HepG2 (cell line): ENCODE data around the gene SRRM4. TPM values are rescaled to one million over a fixed set of nuclear protein-coding genes. Genes with fewer than 3 reads are reported as not detected.

Experiments used
- ATAC-seq: fragments of 200-7000 bp; cut with Tn5 transposase; 3 replicates; pipeline ENCODE4 v1.9.1; 2020; ENCODE audit warnings: mild to moderate bottlenecking, moderate library complexity
- BruUV-seq: library from RNA; stranded (reverse); fragments of 400-500 nt; replicated peaks from 2 replicates; lab custom pipeline; 2021; lab: Mats Ljungman, UMichigan
- CTCF ChIA-PET: fragments of 300-600 bp; formaldehyde crosslinking; extraction: SDS; loops from one replicate; lab custom pipeline; 2021; ENCODE audit warnings: low total read pairs, inconsistent platforms, low intra/inter-chr PET ratio; lab: Yijun Ruan, JAX
- POLR2A ChIA-PET: fragments of 350-600 bp; sonication (Branson Sonifier 250); formaldehyde crosslinking; loops from one replicate; lab custom pipeline; 2020; ENCODE audit warnings: antibody characterized with exemption, inconsistent platforms; lab: Yijun Ruan, JAX
- DNase-seq: peaks from one replicate; pipeline ENCODE4 v3.0.0-alpha.2; 2015; ENCODE audit warnings: low spot score
- FAIRE-seq: peaks from 3 replicates; lab custom pipeline; 2011; peaks lifted over from hg19 to GRCh38; lab: Jason Lieb, UNC
- H2AFZ ChIP-seq: one replicate; pipeline ENCODE4 v1.6.1; 2011; ENCODE audit warnings: low read length, inconsistent platforms
- H3K27ac ChIP-seq: fragments of 300-600 bp; 3 replicates; pipeline ENCODE4 v1.8.0; 2011; ENCODE audit warnings: mixed run types, mild to moderate bottlenecking, mixed read lengths, low read length, inconsistent platforms; ENCODE audit not compliant: insufficient read depth; ENCODE audit errors: extremely low read length
- H3K27me3 ChIP-seq, 2 experiments: fragments of 200-600 bp in 1 of 2; 2 replicates in 1 of 2; 3 replicates in 1 of 2; pipeline versions ENCODE4 v1.6.0 to v1.8.0; 2011; ENCODE audit warnings: low read length in 2 of 2, mild to moderate bottlenecking in 2 of 2, moderate library complexity in 2 of 2, inconsistent platforms in 1 of 2; ENCODE audit not compliant: insufficient read depth in 2 of 2, control insufficient read depth in 1 of 2
- H3K36me3 ChIP-seq, 2 experiments: fragments of 200-600 bp in 1 of 2; replicated peaks in 1 of 2; 2 replicates in 1 of 2; 3 replicates in 1 of 2; pipeline versions ENCODE4 v1.5.1 to v1.8.0; 2011; ENCODE audit warnings: low read length in 2 of 2, inconsistent platforms in 1 of 2; ENCODE audit not compliant: insufficient read depth in 2 of 2, control insufficient read depth in 1 of 2
- H3K4me1 ChIP-seq: 2 replicates; pipeline ENCODE4 v1.5.1; 2012; ENCODE audit warnings: low read length, inconsistent platforms; ENCODE audit not compliant: insufficient read depth
- H3K4me2 ChIP-seq: 2 replicates; pipeline ENCODE4 v1.6.0; 2011; ENCODE audit warnings: low read depth, low read length, inconsistent platforms
- H3K4me3 ChIP-seq, 3 experiments: fragments of 200-600 bp in 1 of 3; sonication (generic), shearing (Covaris generic) in 1 of 3; replicated peaks in 1 of 3; 2 replicates each; pipeline ENCODE4 v1.5.1; 2011 to 2016; ENCODE audit warnings: low read length in 3 of 3, inconsistent platforms in 2 of 3, low read depth in 2 of 3, mild to moderate bottlenecking in 2 of 3, control low read depth in 1 of 3, mixed read lengths in 1 of 3; ENCODE audit not compliant: insufficient read depth in 1 of 3
- H3K79me2 ChIP-seq: one replicate; pipeline ENCODE4 v1.6.1; 2011; ENCODE audit warnings: low read length, inconsistent platforms; ENCODE audit not compliant: insufficient read depth
- H3K9ac ChIP-seq: 2 replicates; pipeline ENCODE4 v1.6.0; 2011; ENCODE audit warnings: mild to moderate bottlenecking, low read depth, low read length, inconsistent platforms; ENCODE audit not compliant: insufficient read depth
- H3K9me3 ChIP-seq: 2 replicates; pipeline ENCODE4 v1.5.1; 2012; ENCODE audit warnings: mild to moderate bottlenecking, low read length
- H4K20me1 ChIP-seq: 2 replicates; pipeline ENCODE4 v1.6.0; 2011; ENCODE audit warnings: inconsistent platforms, mild to moderate bottlenecking, low read length, moderate library complexity; ENCODE audit not compliant: insufficient read depth
- BCL6 ChIP-seq: IDR thresholded peaks from 2 replicates; pipeline ENCODE4 v1.6.1; 2016; ENCODE audit warnings: missing genetic modification reagents, missing compliant biosample characterization
- HBP1 ChIP-seq: IDR thresholded peaks from 2 replicates; pipeline ENCODE4 v1.6.1; 2016; ENCODE audit warnings: low read depth, control low read depth
- HNF4A ChIP-seq: sonication (generic); formaldehyde crosslinking; IDR thresholded peaks from 2 replicates; pipeline ENCODE4 v1.4.0; 2020; ENCODE audit warnings: missing genetic modification reagents
- HNRNPH1 ChIP-seq: fragments of 200-400 bp; formaldehyde crosslinking; optimal IDR thresholded peaks from 2 replicates; pipeline ENCODE3; 2017; ENCODE audit warnings: mild to moderate bottlenecking, low read depth, low read length
- KMT2A ChIP-seq: sonication (generic); formaldehyde crosslinking; IDR thresholded peaks from 2 replicates; pipeline ENCODE4 v1.4.0; 2020; ENCODE audit warnings: missing genetic modification reagents
- POLR2G ChIP-seq: fragments of 200-400 bp; formaldehyde crosslinking; IDR thresholded peaks from 2 replicates; pipeline ENCODE4 v1.6.1; 2018; ENCODE audit warnings: mild to moderate bottlenecking, low read depth, low read length, moderate library complexity
- TGIF2 ChIP-seq: IDR thresholded peaks from 2 replicates; pipeline ENCODE4 v1.6.1; 2016; ENCODE audit warnings: control low read depth, missing compliant biosample characterization
- ZNF136 ChIP-seq: sonication (generic); formaldehyde crosslinking; IDR thresholded peaks from 2 replicates; pipeline ENCODE4 v1.8.1; 2022; ENCODE audit warnings: low read depth, mild to moderate bottlenecking, moderate library complexity, missing genetic modification reagents
- ZNF230 ChIP-seq: sonication (generic); formaldehyde crosslinking; IDR thresholded peaks from 2 replicates; pipeline ENCODE4 v1.4.0; 2020; ENCODE audit warnings: mild to moderate bottlenecking, missing genetic modification reagents
- ZNF251 ChIP-seq: sonication (generic); formaldehyde crosslinking; IDR thresholded peaks from 2 replicates; pipeline ENCODE4 v1.9.0; 2021; ENCODE audit warnings: mild to moderate bottlenecking, missing genetic modification reagents
- ZNF296 ChIP-seq: sonication (generic); formaldehyde crosslinking; conservative IDR thresholded peaks from 2 replicates; pipeline ENCODE4 v1.5.0; 2020; ENCODE audit warnings: mild to moderate bottlenecking, missing genetic modification reagents
- ZNF333 ChIP-seq: sonication (generic); formaldehyde crosslinking; IDR thresholded peaks from 2 replicates; pipeline ENCODE4 v1.4.0; 2020; ENCODE audit warnings: mild to moderate bottlenecking, missing genetic modification reagents, borderline replicate concordance
- ZNF431 ChIP-seq: sonication (generic); formaldehyde crosslinking; IDR thresholded peaks from 2 replicates; pipeline ENCODE4 v1.9.0; 2022; ENCODE audit warnings: missing genetic modification reagents, low read depth, mild to moderate bottlenecking, borderline replicate concordance
- ZNF460 ChIP-seq: sonication (generic); formaldehyde crosslinking; IDR thresholded peaks from 2 replicates; pipeline ENCODE4 v1.5.1; 2020; ENCODE audit warnings: missing genetic modification reagents, mild to moderate bottlenecking, borderline replicate concordance
- ZNF790 ChIP-seq: sonication (generic); formaldehyde crosslinking; IDR thresholded peaks from 2 replicates; pipeline ENCODE4 v1.8.0; 2022; ENCODE audit warnings: missing genetic modification reagents, mild to moderate bottlenecking, borderline replicate concordance
- ZNF891 ChIP-seq: sonication (generic); formaldehyde crosslinking; IDR thresholded peaks from 2 replicates; pipeline ENCODE4 v1.5.0; 2020; ENCODE audit warnings: mild to moderate bottlenecking, missing genetic modification reagents
- WGBS: methylation state at CpG from one replicate; pipeline ENCODE4 v1.1.6; 2017; ENCODE audit warnings: low lambda C conversion rate; 5-methylcytosine and 5-hydroxymethylcytosine counted together
- in situ Hi-C: cut with HindIII; loops from 2 replicates; pipeline ENCODE4 v1.10.0; 2017; ENCODE audit warnings: low pct_unique_long_range_greater_than_20kb; ENCODE audit not compliant: extremely low pct_ligation_motif_present
- intact Hi-C: fragments of 100-400 bp; cut with micrococcal nuclease; formaldehyde crosslinking; loops from one replicate; pipeline ENCODE4 v1.10.0; 2022; ENCODE audit not compliant: unreplicated experiment
- polyA plus RNA-seq, 8 experiments: library from polyadenylated mRNA; depleted of rRNA in 3 of 8; stranded (reverse) in 7 of 8; unstranded in 1 of 8; fragments of >200 nt; fragmentation: Illumina TruSeq in 4 of 8; extraction: Trizol in 4 of 8; gene quantifications; 2 replicates each; pipeline versions ENCODE4 v1.2.1 to v1.2.3, GENCODE V29; 2011 to 2016; ENCODE audit warnings: low read depth in 4 of 8, missing spikeins in 1 of 8, mixed read lengths in 1 of 8; ENCODE audit not compliant: insufficient read depth in 1 of 8
- total RNA-seq, 5 experiments: library from RNA; depleted of rRNA; stranded (reverse); fragments of >200 nt; fragmentation: Illumina TruSeq; extraction: Trizol; gene quantifications; 2 replicates each; pipeline ENCODE4 v1.2.3, GENCODE V29; 2016; ENCODE audit warnings: low read depth in 1 of 5
- TF ChIP-seq, protein P1 (sequence below): fragments of 450-650 bp; IDR thresholded peaks from 2 replicates; pipeline ENCODE4 v1.6.1; 2017; ENCODE audit warnings: mild to moderate bottlenecking

The SRRM4 gene
- total and polyA plus RNA-seq, 2 of the 13 experiments (the other 11 are each of a cell fraction or from before 2014, with no cell fraction given), result not detected

DNA sequence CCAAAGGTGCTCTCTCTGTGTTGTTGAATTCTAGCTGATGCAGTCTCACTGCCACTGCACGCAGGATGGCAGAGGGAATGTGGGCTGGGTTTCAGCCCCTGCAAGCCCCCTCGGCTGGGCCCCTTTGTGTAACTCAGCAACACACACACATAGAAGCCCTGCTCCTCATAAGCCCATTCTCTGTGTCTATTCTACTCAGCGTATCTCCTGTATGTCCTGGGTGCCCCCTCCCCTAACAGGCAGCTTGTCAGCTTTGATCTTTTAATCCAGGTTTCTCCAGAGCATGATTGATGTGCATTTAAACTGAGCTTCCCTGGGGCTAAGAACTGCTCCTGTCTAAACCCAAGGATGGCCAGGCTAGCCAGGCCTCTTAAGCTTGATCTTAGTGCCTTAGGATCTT lies 43.0 kb downstream of the SRRM4 start:
- Histone ChIP-seq H3K36me3 (no peaks in the 10 kb centered on the region), H4K20me1 (no peaks in the 10 kb centered on the region), H3K4me3 (no peak overlapping the region), H3K4me2 (no peak overlapping the region), H3K9me3 (no peaks in the 10 kb centered on the region), H3K79me2 (no peaks in the 10 kb centered on the region), H3K27ac (no peak overlapping the region), H3K27me3 (no peaks in the 10 kb centered on the region; a peak in 1 of 5 replicates), H3K9ac (no peak overlapping the region), H2AFZ (no peak overlapping the region), H3K4me1 (no peaks in the 10 kb centered on the region)
- CTCF ChIA-PET, result no interaction called here
- DNase-seq, result no peak
- no peak for FAIRE-seq
- TF ChIP-seq ZNF790 (CRISPR knock-in tag) (no peak), ZNF251 (CRISPR knock-in tag) (no peak), HNF4A (CRISPR knock-in tag) (no peak), HNRNPH1 (no peak), TGIF2 (CRISPR knock-in tag) (no peak), ZNF296 (CRISPR knock-in tag) (no peak), KMT2A (CRISPR knock-in tag) (no peak), ZNF431 (CRISPR knock-in tag) (no peak), ZNF891 (CRISPR knock-in tag) (no peak), BCL6 (no peak)
- no TSS peak for BruUV-seq
- in situ Hi-C loops, result loop anchor here (25.0 kb wide), 1 partner anchor 388 kb away; no protein-coding TSS in a partner anchor
- ATAC-seq, result no peak
- WGBS, result 44% methylated on average over 1 of the region's 3 CpGs
- intact Hi-C loops, result no loop called here
- POLR2A ChIA-PET, result no interaction called here

- Histone ChIP-seq H2AFZ (no peak overlapping the region), H3K9me3 (no peaks in the 10 kb centered on the region), H4K20me1 (no peaks in the 10 kb centered on the region), H3K79me2 (no peaks in the 10 kb centered on the region), H3K27ac (no peak overlapping the region), H3K4me3 (no peak overlapping the region), H3K36me3 (no peaks in the 10 kb centered on the region), H3K4me2 (no peak overlapping the region), H3K4me1 (no peaks in the 10 kb centered on the region), H3K9ac (no peak overlapping the region), H3K27me3 (no peaks in the 10 kb centered on the region; a peak in 1 of 5 replicates)
- FAIRE-seq (no peak), ATAC-seq (no peak), DNase-seq (no peak)
- 5% methylated on average over 3 of the region's 3 CpGs for WGBS
- ChIA-PET CTCF (no interaction called here), POLR2A (no interaction called here)
- in situ Hi-C loops, result loop anchor here (25.0 kb wide), 1 partner anchor 613 kb away; no protein-coding TSS in a partner anchor
- intact Hi-C loops, result no loop called here
- no TSS peak for BruUV-seq
- no peak for TF ChIP-seq ZNF333
- TF ChIP-seq ZNF136 (CRISPR knock-in tag), result no peak
- TF ChIP-seq ZNF460 (CRISPR knock-in tag), result no peak
- TF ChIP-seq POLR2G, result no peak
- TF ChIP-seq ZNF230, result no peak
- TF ChIP-seq HBP1 (CRISPR knock-in tag), result no peak
- TF ChIP-seq, protein P1, sequence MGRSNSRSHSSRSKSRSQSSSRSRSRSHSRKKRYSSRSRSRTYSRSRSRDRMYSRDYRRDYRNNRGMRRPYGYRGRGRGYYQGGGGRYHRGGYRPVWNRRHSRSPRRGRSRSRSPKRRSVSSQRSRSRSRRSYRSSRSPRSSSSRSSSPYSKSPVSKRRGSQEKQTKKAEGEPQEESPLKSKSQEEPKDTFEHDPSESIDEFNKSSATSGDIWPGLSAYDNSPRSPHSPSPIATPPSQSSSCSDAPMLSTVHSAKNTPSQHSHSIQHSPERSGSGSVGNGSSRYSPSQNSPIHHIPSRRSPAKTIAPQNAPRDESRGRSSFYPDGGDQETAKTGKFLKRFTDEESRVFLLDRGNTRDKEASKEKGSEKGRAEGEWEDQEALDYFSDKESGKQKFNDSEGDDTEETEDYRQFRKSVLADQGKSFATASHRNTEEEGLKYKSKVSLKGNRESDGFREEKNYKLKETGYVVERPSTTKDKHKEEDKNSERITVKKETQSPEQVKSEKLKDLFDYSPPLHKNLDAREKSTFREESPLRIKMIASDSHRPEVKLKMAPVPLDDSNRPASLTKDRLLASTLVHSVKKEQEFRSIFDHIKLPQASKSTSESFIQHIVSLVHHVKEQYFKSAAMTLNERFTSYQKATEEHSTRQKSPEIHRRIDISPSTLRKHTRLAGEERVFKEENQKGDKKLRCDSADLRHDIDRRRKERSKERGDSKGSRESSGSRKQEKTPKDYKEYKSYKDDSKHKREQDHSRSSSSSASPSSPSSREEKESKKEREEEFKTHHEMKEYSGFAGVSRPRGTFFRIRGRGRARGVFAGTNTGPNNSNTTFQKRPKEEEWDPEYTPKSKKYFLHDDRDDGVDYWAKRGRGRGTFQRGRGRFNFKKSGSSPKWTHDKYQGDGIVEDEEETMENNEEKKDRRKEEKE, result no peak
Observed at GRCh38 chr12:119025786-119026185, 44.4 kb downstream of the SRRM4 start.
